Left lobe of liver (tissue), 2 donors: ENCODE data around the gene TRIP6. TPM values are rescaled to one million over a fixed set of nuclear protein-coding genes. Genes with fewer than 3 reads are reported as not detected.
"Not testable (repeated sequence)": the region's sequence is repeated elsewhere in the genome, so short reads cannot be mapped to it uniquely, and the experiment has no call there.

ENCODE experiments used
- ATAC-seq: fragments of 200-7000 bp; cut with Tn5 transposase; one replicate; pipeline ENCODE4 v1.9.1; 2020; ENCODE audit warnings: mild to moderate bottlenecking, moderate library complexity
- DNase-seq: peaks from one replicate; pipeline ENCODE4 v3.0.0-alpha.2; 2020; ENCODE audit warnings: low spot score
- total RNA-seq: library from RNA; stranded (reverse); gene quantifications from one replicate; pipeline ENCODE4 v1.2.1, GENCODE V29; 2021
- donor health status: DM: no; HTN: no; CAD: no; lungs with moderate emphysema.
- donor health status: DM: no; HTN: yes; CAD: no.

Gene TRIP6
- total RNA-seq, 1 donor from 2014 or later = 24.6 TPM

DNA sequence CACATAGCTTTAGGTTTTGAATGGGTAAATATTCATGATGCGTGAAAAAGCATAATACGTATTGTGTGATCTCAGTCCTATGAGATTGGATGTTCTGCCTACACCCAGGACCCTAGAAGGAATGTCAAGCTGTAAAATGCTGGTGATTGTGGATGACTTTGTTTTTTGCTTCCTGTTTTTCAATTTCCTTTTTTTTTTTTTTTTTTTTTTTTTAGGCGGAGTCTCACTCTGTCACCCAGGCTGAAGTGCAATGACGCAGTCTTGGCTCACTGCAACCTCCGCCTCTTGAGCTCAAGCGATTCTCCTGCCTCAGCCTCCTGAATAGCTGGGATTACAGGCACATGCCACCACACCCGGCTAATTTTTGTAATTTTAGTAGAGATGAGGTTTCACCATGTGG, 43.3 kb downstream of the TRIP6 start:
- not testable (repeated sequence) for DNase-seq, ATAC-seq

GRCh38 chr7:100911484-100911883, 44.3 kb downstream of the TRIP6 start:
- DNase-seq (no peak), ATAC-seq (no peak)

DNA sequence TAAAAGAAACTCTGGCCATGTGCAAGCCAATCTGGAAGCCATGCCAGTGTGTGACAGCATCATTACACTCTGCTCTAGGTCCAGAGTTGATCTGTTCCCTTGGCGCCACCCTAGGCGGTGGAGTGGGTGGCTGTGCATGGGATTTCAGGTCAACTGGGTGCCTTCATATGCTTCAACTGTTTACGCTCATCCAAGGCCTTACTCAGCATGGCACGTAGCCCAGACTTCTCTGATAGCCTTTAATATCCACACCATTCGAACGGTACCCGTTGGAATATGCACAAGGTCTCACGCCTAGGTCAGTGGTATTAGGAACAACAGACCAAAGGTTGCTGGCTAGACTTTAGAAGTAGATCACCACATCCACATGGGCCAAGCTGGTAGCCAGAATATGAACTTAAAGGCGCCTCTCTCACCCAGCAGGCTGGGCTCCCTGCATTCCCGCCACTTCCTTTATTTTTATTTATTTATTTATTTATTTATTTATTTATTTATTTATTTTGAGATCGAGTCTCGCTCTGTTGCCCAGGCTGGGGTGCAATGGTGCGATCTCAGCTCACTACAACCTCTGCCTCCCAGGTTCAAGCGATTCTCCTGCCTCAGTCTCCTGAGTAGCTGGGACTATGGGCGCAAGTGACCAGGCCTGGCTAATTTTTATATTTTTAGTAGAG, 47.2 kb downstream of the TRIP6 start:
- peak; percentile 98 for DNase-seq
- peak; percentile 92 for ATAC-seq

GRCh38 chr7:100914879-100915447, 47.8 kb downstream of the TRIP6 start:
- ATAC-seq = no peak
- DNase-seq = no peak

DNA sequence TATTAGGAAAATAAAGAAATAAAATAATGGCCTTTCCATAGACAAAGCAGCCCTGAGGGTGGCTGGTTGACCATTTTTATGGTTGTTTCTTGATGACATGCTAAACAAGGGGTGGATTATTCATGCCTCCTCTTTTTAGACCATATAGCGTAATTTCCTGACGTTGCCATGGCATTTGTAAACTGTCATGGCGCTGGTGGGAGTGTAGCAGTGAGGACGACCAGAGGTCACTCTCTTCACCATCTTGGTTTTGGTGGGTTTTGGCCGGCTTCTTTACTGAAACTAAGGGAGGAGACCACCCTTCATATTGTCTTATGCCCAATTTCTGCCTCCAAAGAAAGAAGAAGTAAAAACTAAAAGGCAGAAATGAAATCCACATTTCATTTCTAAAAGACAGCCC, 52.1 kb downstream of the TRIP6 start:
- not testable (repeated sequence) for DNase-seq, ATAC-seq

DNA sequence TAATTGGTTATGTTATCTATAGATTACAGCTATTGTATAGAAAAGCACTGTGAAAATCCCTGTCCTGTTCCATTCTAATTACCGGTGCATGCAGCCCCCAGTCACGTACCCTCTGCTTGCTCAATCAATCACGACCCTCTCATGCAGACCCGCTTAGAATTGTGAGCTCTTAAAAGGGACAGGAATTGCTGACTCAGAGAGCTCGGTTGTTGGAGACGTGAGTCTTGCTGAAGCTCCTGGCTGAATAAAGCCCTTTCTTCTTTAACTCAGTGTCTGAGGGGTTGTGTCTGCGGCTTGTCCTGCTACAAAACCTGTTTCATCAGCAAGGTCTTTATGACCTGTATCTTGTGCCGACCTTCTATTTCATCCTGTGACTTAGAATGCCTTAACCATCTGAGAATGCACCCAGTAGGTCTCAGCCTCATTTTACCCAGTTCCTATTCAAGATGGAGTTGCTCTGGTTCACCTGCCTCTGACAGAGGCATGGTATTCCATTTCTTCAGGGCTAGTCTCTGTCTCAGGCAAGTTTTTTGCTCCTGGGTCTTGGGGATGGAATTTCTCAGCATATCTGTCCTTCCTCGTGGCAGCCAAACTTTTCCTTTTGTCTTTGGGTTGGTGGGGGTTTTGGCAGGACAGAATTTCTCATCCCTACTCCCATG, 52.7 kb downstream of the TRIP6 start:
- not testable (repeated sequence) for DNase-seq, ATAC-seq

DNA sequence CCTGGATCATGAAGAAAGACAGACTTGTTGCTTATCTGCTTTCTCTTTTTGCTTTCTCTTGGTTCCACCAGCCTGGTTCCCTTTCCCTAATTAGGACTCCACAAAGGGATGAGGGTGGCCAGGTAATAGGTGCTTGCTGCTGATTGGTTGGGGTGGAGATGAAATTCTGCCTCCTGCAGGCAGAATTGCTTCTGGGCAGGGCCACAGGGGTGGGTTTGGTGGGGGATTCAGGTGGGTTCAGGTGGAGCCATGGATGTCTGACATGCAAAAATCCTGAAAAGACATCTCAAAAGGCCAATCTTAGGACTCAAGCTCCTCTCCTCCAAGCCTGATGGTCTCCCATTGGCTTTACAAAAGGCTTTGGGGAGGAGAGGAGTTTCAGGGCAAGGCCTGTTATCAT, 53.9 kb downstream of the TRIP6 start:
- ATAC-seq (no peak), DNase-seq (no peak)

Other genes starting within 250 kb of the TRIP6 start
- gene TFR2, start 225.8 kb upstream of the TRIP6 start, total RNA-seq = 689 TPM
- not detected for gene ACTL6B, start 210.9 kb upstream of the TRIP6 start, total RNA-seq
- gene GNB2, start 193.6 kb upstream of the TRIP6 start, total RNA-seq = 80.9 TPM
- gene GIGYF1, start 173.1 kb upstream of the TRIP6 start, total RNA-seq = 21.6 TPM
- 28.5 TPM for gene POP7, start 161.3 kb upstream of the TRIP6 start, total RNA-seq
- 6.4 TPM for gene EPO, start 146.9 kb upstream of the TRIP6 start, total RNA-seq
- 0.03 TPM for gene ZAN, start 133.8 kb upstream of the TRIP6 start, total RNA-seq
- 48.8 TPM for gene EPHB4, start 39.9 kb upstream of the TRIP6 start, total RNA-seq
- gene SLC12A9, start 14.7 kb upstream of the TRIP6 start, total RNA-seq = 10.1 TPM
- 53.9 TPM for gene SRRT, start 7.7 kb downstream of the TRIP6 start, total RNA-seq
- gene UFSP1, start 22.3 kb downstream of the TRIP6 start, total RNA-seq = 1.8 TPM
- 0.48 TPM for gene ACHE, start 28.5 kb downstream of the TRIP6 start, total RNA-seq
- 9.4 TPM for gene MUC3A, start 82.1 kb downstream of the TRIP6 start, total RNA-seq
- gene MUC12, start 102.2 kb downstream of the TRIP6 start, total RNA-seq = 0.05 TPM
- gene MUC17, start 152.7 kb downstream of the TRIP6 start, total RNA-seq = not detected
- 23.5 TPM for gene TRIM56, start 218.1 kb downstream of the TRIP6 start, total RNA-seq